ENCODE measurements around the gene CCND1. TPM values are rescaled to one million over a fixed set of nuclear protein-coding genes. Genes with fewer than 3 reads are reported as not detected.

CCND1 gene
- total and polyA plus RNA-seq, 2 donors (not counting 1 experiment from before 2014, with no cell fraction given), result 322 to 548 TPM

DNA sequence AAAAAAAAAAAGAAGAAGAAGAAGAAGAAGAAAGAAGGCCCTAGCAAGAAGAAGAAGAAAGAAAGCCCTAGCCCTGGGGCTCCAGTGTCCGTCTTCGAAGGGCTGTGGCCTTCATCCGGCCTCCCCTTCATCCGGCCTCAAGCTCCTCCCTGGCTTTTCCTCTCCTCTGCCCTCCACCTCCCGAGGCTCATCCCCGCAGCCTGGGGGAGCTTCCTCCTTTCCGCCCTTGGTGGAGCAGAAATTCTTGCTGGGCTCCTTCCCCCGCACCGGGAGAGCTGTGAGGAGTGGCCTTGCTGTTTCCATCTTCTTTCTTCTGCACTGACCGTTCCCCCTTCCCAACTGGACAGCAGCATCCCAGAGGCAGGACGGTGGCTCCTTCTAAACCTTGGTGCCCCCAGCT is 43.7 kb downstream of the CCND1 start:
- Histone ChIP-seq H3K4me1 (ENCODE audit: control insufficient read depth, extremely low read depth, insufficient read depth, low read length) (no peaks in the 10 kb centered on the region), H3K4me2 (ENCODE audit: extremely low read depth, insufficient read depth, low read length) (no peak overlapping the region), H3K36me3 (ENCODE audit: control insufficient read depth, insufficient read depth, low read length) (no peaks in the 10 kb centered on the region), H3K27ac (ENCODE audit: insufficient read depth, low read length) (no peak overlapping the region), H3K9ac (ENCODE audit: insufficient read depth, low read length) (no peak overlapping the region), H2AFZ (ENCODE audit: low read length) (no peak overlapping the region), H3K79me2 (ENCODE audit: control insufficient read depth, insufficient read depth, low read length) (no peaks in the 10 kb centered on the region), H4K20me1 (ENCODE audit: control insufficient read depth, extremely low read depth, insufficient read depth, low read length) (no peaks in the 10 kb centered on the region), H3K9me3 (ENCODE audit: control insufficient read depth, insufficient read depth, low read depth, low read length) (no peaks in the 10 kb centered on the region), H3K27me3 (ENCODE audit: control insufficient read depth, insufficient read depth, low read length) (no peaks in the 10 kb centered on the region), H3K4me3 (replicated peaks in 1 of 4; ENCODE audit: control extremely low read depth in 1 of 4, insufficient read depth in 1 of 4, low read depth in 3 of 4, low read length in 4 of 4) (no peak overlapping the region)
- no peak for TF ChIP-seq EZH2 (IDR thresholded peaks at IDR 0.05; ENCODE audit: low read length, missing control alignments)
- TF ChIP-seq, protein P1, sequence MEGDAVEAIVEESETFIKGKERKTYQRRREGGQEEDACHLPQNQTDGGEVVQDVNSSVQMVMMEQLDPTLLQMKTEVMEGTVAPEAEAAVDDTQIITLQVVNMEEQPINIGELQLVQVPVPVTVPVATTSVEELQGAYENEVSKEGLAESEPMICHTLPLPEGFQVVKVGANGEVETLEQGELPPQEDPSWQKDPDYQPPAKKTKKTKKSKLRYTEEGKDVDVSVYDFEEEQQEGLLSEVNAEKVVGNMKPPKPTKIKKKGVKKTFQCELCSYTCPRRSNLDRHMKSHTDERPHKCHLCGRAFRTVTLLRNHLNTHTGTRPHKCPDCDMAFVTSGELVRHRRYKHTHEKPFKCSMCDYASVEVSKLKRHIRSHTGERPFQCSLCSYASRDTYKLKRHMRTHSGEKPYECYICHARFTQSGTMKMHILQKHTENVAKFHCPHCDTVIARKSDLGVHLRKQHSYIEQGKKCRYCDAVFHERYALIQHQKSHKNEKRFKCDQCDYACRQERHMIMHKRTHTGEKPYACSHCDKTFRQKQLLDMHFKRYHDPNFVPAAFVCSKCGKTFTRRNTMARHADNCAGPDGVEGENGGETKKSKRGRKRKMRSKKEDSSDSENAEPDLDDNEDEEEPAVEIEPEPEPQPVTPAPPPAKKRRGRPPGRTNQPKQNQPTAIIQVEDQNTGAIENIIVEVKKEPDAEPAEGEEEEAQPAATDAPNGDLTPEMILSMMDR (conservative IDR thresholded peaks at IDR 0.05 in 1 of 2, IDR thresholded peaks at IDR 0.05 in 1 of 2; ENCODE audit: low read depth in 1 of 2, low read length in 2 of 2), result no peak
- DNase-seq (ENCODE audit: low read depth in 2 of 2), result no peak

DNA sequence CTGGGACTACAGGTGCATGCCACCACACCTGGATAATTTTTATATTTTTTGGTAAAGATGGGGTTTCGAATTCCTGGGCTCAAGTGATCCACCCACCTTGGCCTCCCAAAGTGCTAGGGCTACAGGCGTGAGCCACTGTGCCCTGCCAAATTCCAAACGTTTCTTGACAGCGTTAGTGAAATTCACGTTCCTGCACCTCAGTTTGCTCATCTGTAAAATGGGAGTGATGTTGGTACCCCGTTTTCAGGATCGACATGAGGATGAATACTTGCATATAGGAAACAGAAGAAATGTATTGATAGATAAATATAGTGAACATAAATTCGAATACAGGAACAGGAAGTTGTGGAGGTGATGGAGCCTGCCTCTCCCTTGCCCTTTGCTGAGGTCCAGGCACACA is 44.4 kb downstream of the CCND1 start:
- Histone ChIP-seq H2AFZ (ENCODE audit: low read length) (no peak overlapping the region), H3K27me3 (ENCODE audit: control insufficient read depth, insufficient read depth, low read length) (no peaks in the 10 kb centered on the region), H3K36me3 (ENCODE audit: control insufficient read depth, insufficient read depth, low read length) (no peaks in the 10 kb centered on the region), H3K79me2 (ENCODE audit: control insufficient read depth, insufficient read depth, low read length) (no peaks in the 10 kb centered on the region), H3K9me3 (ENCODE audit: control insufficient read depth, insufficient read depth, low read depth, low read length) (no peaks in the 10 kb centered on the region), H3K27ac (ENCODE audit: insufficient read depth, low read length) (no peak overlapping the region), H3K9ac (ENCODE audit: insufficient read depth, low read length) (no peak overlapping the region), H4K20me1 (ENCODE audit: control insufficient read depth, extremely low read depth, insufficient read depth, low read length) (no peaks in the 10 kb centered on the region), H3K4me3 (replicated peaks in 1 of 4; ENCODE audit: control extremely low read depth in 1 of 4, insufficient read depth in 1 of 4, low read depth in 3 of 4, low read length in 4 of 4) (no peak overlapping the region), H3K4me1 (ENCODE audit: control insufficient read depth, extremely low read depth, insufficient read depth, low read length) (no peaks in the 10 kb centered on the region), H3K4me2 (ENCODE audit: extremely low read depth, insufficient read depth, low read length) (no peak overlapping the region)
- no peak for DNase-seq (ENCODE audit: low read depth in 2 of 2)
- no peak for TF ChIP-seq EZH2 (IDR thresholded peaks at IDR 0.05; ENCODE audit: low read length, missing control alignments)
- TF ChIP-seq, protein P1 (conservative IDR thresholded peaks at IDR 0.05 in 1 of 2, IDR thresholded peaks at IDR 0.05 in 1 of 2; ENCODE audit: low read depth in 1 of 2, low read length in 2 of 2), result no peak

DNA sequence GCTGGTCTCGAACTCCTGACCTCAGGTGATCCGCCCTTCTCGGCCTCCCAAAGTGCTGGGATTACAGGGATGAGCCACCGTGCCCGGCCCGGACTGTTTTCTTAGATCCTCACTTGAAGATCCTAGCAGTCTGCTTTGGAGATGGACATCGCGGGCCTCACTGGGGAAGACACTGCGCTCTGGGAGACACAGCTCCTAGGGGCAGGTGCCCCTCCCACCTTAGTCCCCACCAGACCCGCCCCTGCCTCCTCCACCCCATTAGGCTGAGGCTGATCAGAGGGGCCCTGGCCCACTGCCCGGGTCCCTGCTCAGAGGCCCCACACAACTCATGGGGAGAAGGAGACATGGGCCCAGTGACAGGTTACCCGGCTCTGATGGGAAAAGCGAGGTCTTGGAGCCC is 45.5 kb downstream of the CCND1 start:
- no peaks in the 10 kb centered on the region for H3K4me1 ChIP-seq (ENCODE audit: control insufficient read depth, extremely low read depth, insufficient read depth, low read length)
- H4K20me1 ChIP-seq (ENCODE audit: control insufficient read depth, extremely low read depth, insufficient read depth, low read length), result no peaks in the 10 kb centered on the region
- no peak overlapping the region for H3K9ac ChIP-seq (ENCODE audit: insufficient read depth, low read length)
- no peaks in the 10 kb centered on the region for H3K27me3 ChIP-seq (ENCODE audit: control insufficient read depth, insufficient read depth, low read length)
- H3K27ac ChIP-seq (ENCODE audit: insufficient read depth, low read length), result no peak overlapping the region
- H3K9me3 ChIP-seq (ENCODE audit: control insufficient read depth, insufficient read depth, low read depth, low read length), result no peaks in the 10 kb centered on the region
- no peaks in the 10 kb centered on the region for H3K79me2 ChIP-seq (ENCODE audit: control insufficient read depth, insufficient read depth, low read length)
- H3K4me3 ChIP-seq (replicated peaks in 1 of 4; ENCODE audit: control extremely low read depth in 1 of 4, insufficient read depth in 1 of 4, low read depth in 3 of 4, low read length in 4 of 4), result no peak overlapping the region
- H2AFZ ChIP-seq (ENCODE audit: low read length), result no peak overlapping the region
- no peaks in the 10 kb centered on the region for H3K36me3 ChIP-seq (ENCODE audit: control insufficient read depth, insufficient read depth, low read length)
- no peak for TF ChIP-seq EZH2 (IDR thresholded peaks at IDR 0.05; ENCODE audit: low read length, missing control alignments)
- TF ChIP-seq, protein P1 (conservative IDR thresholded peaks at IDR 0.05 in 1 of 2, IDR thresholded peaks at IDR 0.05 in 1 of 2; ENCODE audit: low read depth in 1 of 2, low read length in 2 of 2), result no peak
- H3K4me2 ChIP-seq (ENCODE audit: extremely low read depth, insufficient read depth, low read length), result no peak overlapping the region
- DNase-seq (ENCODE audit: low read depth in 2 of 2), result no peak
